ENCODE measurements around the gene STRN3.
"Not testable (repeated sequence)": the region's sequence is repeated elsewhere in the genome, so short reads cannot be mapped to it uniquely, and the experiment has no call there.

GRCh38 chr14:30962537-30962936 is 63.6 kb downstream of the STRN3 start:
- TF ChIP-seq, protein P1, sequence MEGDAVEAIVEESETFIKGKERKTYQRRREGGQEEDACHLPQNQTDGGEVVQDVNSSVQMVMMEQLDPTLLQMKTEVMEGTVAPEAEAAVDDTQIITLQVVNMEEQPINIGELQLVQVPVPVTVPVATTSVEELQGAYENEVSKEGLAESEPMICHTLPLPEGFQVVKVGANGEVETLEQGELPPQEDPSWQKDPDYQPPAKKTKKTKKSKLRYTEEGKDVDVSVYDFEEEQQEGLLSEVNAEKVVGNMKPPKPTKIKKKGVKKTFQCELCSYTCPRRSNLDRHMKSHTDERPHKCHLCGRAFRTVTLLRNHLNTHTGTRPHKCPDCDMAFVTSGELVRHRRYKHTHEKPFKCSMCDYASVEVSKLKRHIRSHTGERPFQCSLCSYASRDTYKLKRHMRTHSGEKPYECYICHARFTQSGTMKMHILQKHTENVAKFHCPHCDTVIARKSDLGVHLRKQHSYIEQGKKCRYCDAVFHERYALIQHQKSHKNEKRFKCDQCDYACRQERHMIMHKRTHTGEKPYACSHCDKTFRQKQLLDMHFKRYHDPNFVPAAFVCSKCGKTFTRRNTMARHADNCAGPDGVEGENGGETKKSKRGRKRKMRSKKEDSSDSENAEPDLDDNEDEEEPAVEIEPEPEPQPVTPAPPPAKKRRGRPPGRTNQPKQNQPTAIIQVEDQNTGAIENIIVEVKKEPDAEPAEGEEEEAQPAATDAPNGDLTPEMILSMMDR (IDR thresholded peaks at IDR 0.05; ENCODE audit: low read depth, low read length, poor library complexity, severe bottlenecking): not testable (repeated sequence)
- TF ChIP-seq EZH2phosphoT487 (IDR thresholded peaks at IDR 0.05; ENCODE audit: borderline replicate concordance, low read length): not testable (repeated sequence)
